MM.1S (cell line): ENCODE data around the gene CYTH1.

Experiments used
- DNase-seq: peaks from one replicate; pipeline ENCODE4 v3.0.0-alpha.2; 2015
- H2AFZ ChIP-seq: fragments of 300-600 bp; sonication (generic); 2 replicates; pipeline ENCODE4 v1.6.0; 2016; ENCODE audit warnings: antibody characterized with exemption, low read length
- H3F3A ChIP-seq: fragments of 300-600 bp; sonication (generic); 2 replicates; pipeline ENCODE4 v1.6.1; 2016; ENCODE audit warnings: mild to moderate bottlenecking, antibody characterized with exemption, low read length, moderate library complexity, mixed read lengths; ENCODE audit not compliant: insufficient read depth
- H3K27ac ChIP-seq: fragments of 300-600 bp; sonication (generic); 2 replicates; pipeline ENCODE4 v1.5.1; 2016; ENCODE audit warnings: mild to moderate bottlenecking, low read length
- H3K27me3 ChIP-seq: fragments of 300-600 bp; sonication (generic); replicated peaks from 2 replicates; pipeline ENCODE4 v1.6.0; 2016; ENCODE audit warnings: low read length; ENCODE audit not compliant: insufficient read depth
- H3K36me3 ChIP-seq: fragments of 300-600 bp; sonication (generic); replicated peaks from 2 replicates; pipeline ENCODE4 v1.6.1; 2016; ENCODE audit warnings: mild to moderate bottlenecking, low read length, mixed read lengths; ENCODE audit not compliant: insufficient read depth
- H3K4me1 ChIP-seq: fragments of 300-600 bp; sonication (generic); 2 replicates; pipeline ENCODE4 v1.6.1; 2016; ENCODE audit warnings: low read length, mixed read lengths
- H3K4me2 ChIP-seq: fragments of 300-600 bp; sonication (generic); 2 replicates; pipeline ENCODE4 v1.6.0; 2016; ENCODE audit warnings: low read depth, low read length
- H3K4me3 ChIP-seq: fragments of 300-600 bp; sonication (generic); 2 replicates; pipeline ENCODE4 v1.5.1; 2016; ENCODE audit warnings: low read length, mixed read lengths
- H3K79me2 ChIP-seq: fragments of 300-600 bp; sonication (generic); 2 replicates; pipeline ENCODE4 v1.6.1; 2016; ENCODE audit warnings: mixed run types, low read length, mixed read lengths
- H3K9ac ChIP-seq: fragments of 300-600 bp; sonication (generic); 2 replicates; pipeline ENCODE4 v1.6.1; 2016; ENCODE audit warnings: low read length, mixed read lengths
- H3K9me2 ChIP-seq: fragments of 300-600 bp; sonication (generic); replicated peaks from 2 replicates; pipeline ENCODE4 v1.6.1; 2016; ENCODE audit warnings: mild to moderate bottlenecking, low read length, mixed read lengths; ENCODE audit not compliant: insufficient read depth
- H3K9me3 ChIP-seq: fragments of 300-600 bp; sonication (generic); replicated peaks from 2 replicates; pipeline ENCODE4 v1.6.1; 2016; ENCODE audit warnings: mild to moderate bottlenecking, low read length, mixed read lengths; ENCODE audit not compliant: insufficient read depth
- H4K20me1 ChIP-seq: fragments of 300-600 bp; sonication (generic); 2 replicates; pipeline ENCODE4 v1.6.1; 2016; ENCODE audit warnings: mild to moderate bottlenecking, low read length, moderate library complexity, mixed read lengths; ENCODE audit not compliant: insufficient read depth
- CTCF ChIP-seq: fragments of 300-600 bp; sonication (generic); IDR thresholded peaks from 2 replicates; pipeline ENCODE4 v1.5.1; 2016; ENCODE audit warnings: antibody characterized with exemption, low read length, mixed read lengths
- EZH2 ChIP-seq: fragments of 300-600 bp; sonication (generic); optimal IDR thresholded peaks from 2 replicates; pipeline ENCODE3; 2017; ENCODE audit warnings: low read depth, mild to moderate bottlenecking, antibody characterized with exemption, low read length, mixed read lengths
- EZH2phosphoT487 ChIP-seq: fragments of 300-600 bp; sonication (generic); IDR thresholded peaks from 2 replicates; pipeline ENCODE4 v1.6.1; 2018; ENCODE audit warnings: antibody characterized with exemption, low read length

The CYTH1 gene

GRCh38 chr17:78824240-78824639 lies 42.2 kb upstream of the CYTH1 start:
- Histone ChIP-seq H3K4me2 (no peak overlapping the region), H3F3A (peaks cover 2% of the 10 kb centered on the region; the same call in 1 of the 2 replicates), H4K20me1 (no peaks in the 10 kb centered on the region), H3K27me3 (no peaks in the 10 kb centered on the region), H3K36me3 (peaks cover 27% of the 10 kb centered on the region; the same call in 1 of the 2 replicates), H3K4me3 (no peak overlapping the region), H3K4me1 (peaks cover 3% of the 10 kb centered on the region; the same call in 1 of the 2 replicates), H2AFZ (no peak overlapping the region), H3K9ac (no peak overlapping the region), H3K9me3 (no peaks in the 10 kb centered on the region), H3K79me2 (peaks cover 80% of the 10 kb centered on the region), H3K9me2 (no peaks in the 10 kb centered on the region), H3K27ac (no peak overlapping the region)
- no peak for DNase-seq
- TF ChIP-seq EZH2phosphoT487 (no peak), CTCF (no peak), EZH2 (no peak)

- Histone ChIP-seq H3F3A (peaks cover 10% of the 10 kb centered on the region), H3K79me2 (peaks cover 73% of the 10 kb centered on the region), H3K4me2 (no peak overlapping the region), H4K20me1 (no peaks in the 10 kb centered on the region), H3K9me2 (no peaks in the 10 kb centered on the region), H3K4me3 (no peak overlapping the region), H3K9me3 (no peaks in the 10 kb centered on the region), H3K4me1 (peaks cover 8% of the 10 kb centered on the region), H3K9ac (no peak overlapping the region), H2AFZ (no peak overlapping the region), H3K36me3 (peaks cover 23% of the 10 kb centered on the region; the same call in 1 of the 2 replicates), H3K27ac (no peak overlapping the region), H3K27me3 (no peaks in the 10 kb centered on the region)
- TF ChIP-seq EZH2phosphoT487 (no peak), CTCF (no peak), EZH2 (no peak)
- DNase-seq: no peak
These were observed 41.4 kb upstream of the CYTH1 start for GRCh38 chr17:78823282-78824046.

- Histone ChIP-seq H3F3A (peaks cover 19% of the 10 kb centered on the region), H2AFZ (no peak overlapping the region), H3K79me2 (peaks cover 70% of the 10 kb centered on the region), H3K9ac (no peak overlapping the region), H3K36me3 (peaks cover 25% of the 10 kb centered on the region; the same call in 1 of the 2 replicates), H3K4me3 (no peak overlapping the region), H3K9me2 (no peaks in the 10 kb centered on the region), H3K9me3 (no peaks in the 10 kb centered on the region), H3K27me3 (no peaks in the 10 kb centered on the region), H3K4me1 (peaks cover 18% of the 10 kb centered on the region), H4K20me1 (no peaks in the 10 kb centered on the region), H3K4me2 (no peak overlapping the region), H3K27ac (no peak overlapping the region)
- TF ChIP-seq EZH2: no peak
- DNase-seq: no peak
These were observed 40.5 kb upstream of the CYTH1 start for GRCh38 chr17:78822552-78822951.

GRCh38 chr17:78821961-78822360 lies 39.9 kb upstream of the CYTH1 start:
- Histone ChIP-seq H3K4me2 (no peak overlapping the region), H3K4me1 (peaks cover 20% of the 10 kb centered on the region), H3F3A (peaks cover 24% of the 10 kb centered on the region), H3K79me2 (peaks cover 66% of the 10 kb centered on the region), H4K20me1 (no peaks in the 10 kb centered on the region), H3K4me3 (no peak overlapping the region), H3K27me3 (no peaks in the 10 kb centered on the region), H3K9ac (no peak overlapping the region), H3K27ac (no peak overlapping the region), H3K36me3 (peaks cover 25% of the 10 kb centered on the region; the same call in 1 of the 2 replicates), H2AFZ (no peak overlapping the region), H3K9me2 (no peaks in the 10 kb centered on the region), H3K9me3 (no peaks in the 10 kb centered on the region)
- no peak for TF ChIP-seq EZH2phosphoT487
- TF ChIP-seq CTCF: no peak
- no peak for TF ChIP-seq EZH2
- DNase-seq: no peak
